T-cell (primary cell): Measurements from ENCODE around the gene CCDC85B. TPM values are rescaled to one million over a fixed set of nuclear protein-coding genes. Genes with fewer than 3 reads are reported as not detected.

ENCODE experiments used
- ATAC-seq, 4 experiments: fragments of 200-7000 bp in 3 of 4; fragments of 150-1000 bp in 1 of 4; cut with Tn5 transposase; replicated peaks in 1 of 4; 1 replicate in 3 of 4; 2 replicates in 1 of 4; pipeline ENCODE4 v1.10.0; 2021; ENCODE audit warnings: moderate library complexity in 3 of 4, mild to moderate bottlenecking in 2 of 4, moderate number of reproducible peaks in 1 of 4
- CTCF ChIA-PET, 2 donors: fragments of 300-600 bp; sonication (Branson Sonifier 250); formaldehyde crosslinking; loops; one replicate each; lab custom pipeline; 2022; ENCODE audit warnings: antibody characterized with exemption in 2 of 2; lab: Charles Lee
- POLR2A ChIA-PET, 2 donors: fragments of 300-600 bp; sonication (Branson Sonifier 250); formaldehyde crosslinking; loops; one replicate each; lab custom pipeline; 2022; ENCODE audit warnings: antibody characterized with exemption in 2 of 2; lab: Charles Lee
- DNase-seq, 35 experiments: peaks; one replicate each; pipeline versions ENCODE4 v3.0.0 to v3.0.0-alpha.2; 2013 to 2023
- H3K27ac ChIP-seq: one replicate; pipeline ENCODE4 v1.5.1; 2013; ENCODE audit warnings: low read length
- H3K27me3 ChIP-seq, 2 experiments: replicated peaks in 1 of 2; 1 replicate in 1 of 2; 2 replicates in 1 of 2; pipeline versions ENCODE4 v1.6.1 to v1.7.0; 2013; ENCODE audit warnings: low read length in 1 of 2, mixed read lengths in 1 of 2; ENCODE audit not compliant: control insufficient read depth in 2 of 2, insufficient read depth in 2 of 2; ENCODE audit errors: extremely low read depth in 1 of 2
- H3K36me3 ChIP-seq, 2 donors: 1 replicate in 1 of 2; 2 replicates in 1 of 2; pipeline versions ENCODE4 v1.6.1 to v1.7.0; 2013; ENCODE audit warnings: low read length in 1 of 2; ENCODE audit not compliant: control insufficient read depth in 2 of 2, insufficient read depth in 1 of 2; ENCODE audit errors: extremely low read depth in 1 of 2
- H3K4me1 ChIP-seq, 2 experiments: 1 replicate in 1 of 2; 2 replicates in 1 of 2; pipeline versions ENCODE4 v1.6.1 to v1.7.0; 2013; ENCODE audit warnings: low read length in 2 of 2, mixed read lengths in 1 of 2; ENCODE audit not compliant: insufficient read depth in 2 of 2, control insufficient read depth in 1 of 2; ENCODE audit errors: extremely low read depth in 1 of 2
- H3K4me3 ChIP-seq, 2 donors: 1 replicate in 1 of 2; 2 replicates in 1 of 2; pipeline versions ENCODE4 v1.5.1 to v1.7.0; 2013; ENCODE audit warnings: mild to moderate bottlenecking in 2 of 2, low read length in 1 of 2, moderate library complexity in 1 of 2; ENCODE audit not compliant: control insufficient read depth in 1 of 2; ENCODE audit errors: extremely low read depth in 1 of 2
- H3K9me3 ChIP-seq: 2 replicates; pipeline ENCODE4 v1.7.0; 2013
- H3K27ac Mint-ChIP-seq, 2 donors: one replicate each; pipeline ENCODE4 v1.8.0; 2020 to 2021; ENCODE audit warnings: mild to moderate bottlenecking in 2 of 2, mixed read lengths in 2 of 2
- H3K27me3 Mint-ChIP-seq, 2 donors: one replicate each; pipeline ENCODE4 v1.8.0; 2021 to 2022; ENCODE audit warnings: mixed read lengths in 2 of 2
- H3K36me3 Mint-ChIP-seq: one replicate; pipeline ENCODE4 v1.8.0; 2021; ENCODE audit warnings: mixed read lengths
- H3K4me1 Mint-ChIP-seq, 3 donors: one replicate each; pipeline ENCODE4 v1.8.0; 2020 to 2022; ENCODE audit warnings: mixed read lengths in 3 of 3, mild to moderate bottlenecking in 1 of 3
- H3K4me3 Mint-ChIP-seq, 3 donors: one replicate each; pipeline ENCODE4 v1.8.0; 2020 to 2022; ENCODE audit warnings: mild to moderate bottlenecking in 3 of 3, mixed read lengths in 3 of 3, moderate library complexity in 3 of 3
- H3K9me3 Mint-ChIP-seq, 3 donors: one replicate each; pipeline ENCODE4 v1.8.0; 2020 to 2022; ENCODE audit warnings: mixed read lengths in 3 of 3
- WGBS: methylation state at CpG from one replicate; pipeline ENCODE4 v1.1.5; 2013; ENCODE audit warnings: missing lambda C conversion rate; ENCODE audit not compliant: insufficient coverage; 5-methylcytosine and 5-hydroxymethylcytosine counted together
- total RNA-seq, 35 experiments: library from RNA in 6 of 35; stranded (reverse) in 6 of 35; fragments of 120-200 nt in 1 of 35; gene quantifications; one replicate each; pipeline versions ENCODE4 v1.2.1 to v1.2.4 and lab custom pipeline; 2013 to 2026

Gene CCDC85B
- total RNA-seq, 5 donors from 2014 or later (not counting 1 experiment from before 2014, with no cell fraction given) = 20.3 to 39.0 (median 37.4) TPM

DNA sequence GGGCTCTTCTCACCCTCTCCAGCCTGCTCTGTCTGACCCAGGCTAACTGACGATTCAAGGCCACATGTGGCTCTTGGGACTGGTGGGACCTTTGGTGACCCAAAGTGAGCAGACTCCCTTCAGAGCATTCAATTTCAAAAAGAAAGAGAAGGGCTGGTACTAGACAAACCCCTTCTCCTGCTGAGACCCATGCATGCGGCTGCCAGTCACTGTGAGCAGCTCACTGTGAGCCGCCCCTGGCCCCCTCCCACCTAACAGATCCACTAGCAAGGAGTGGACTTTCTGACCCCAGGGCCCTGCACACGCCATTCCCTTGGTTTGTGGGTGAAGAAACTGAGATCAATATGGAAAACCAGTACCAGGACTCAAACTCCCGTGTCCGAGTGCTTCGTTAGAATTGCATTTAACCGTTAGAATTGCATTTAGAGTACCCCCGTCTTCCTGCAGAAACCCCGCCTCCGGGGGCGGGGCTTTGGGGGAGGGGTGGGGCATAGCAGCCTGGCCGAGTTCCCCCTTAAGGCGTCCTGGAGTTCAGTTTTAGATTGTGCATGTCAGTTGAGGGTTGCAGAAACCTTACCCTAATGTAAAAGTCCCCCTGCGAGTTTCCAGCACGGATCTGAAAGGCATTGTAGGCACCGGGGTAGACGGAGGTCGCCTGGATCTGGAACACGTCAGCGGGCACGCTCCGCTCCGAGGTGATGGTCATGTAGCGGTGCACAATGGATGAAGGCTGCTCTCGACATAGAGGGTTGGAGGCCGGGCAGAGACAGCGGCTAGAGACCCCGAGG, 23.0 kb upstream of the CCDC85B start:
- Histone ChIP-seq H3K36me3 (peaks cover 22 to 49% of the 10 kb centered on the region in 2 donors), H3K4me1 (peaks cover 0 to 33% of the 10 kb centered on the region in 2 experiments), H3K4me3 (no peak overlapping the region), H3K9me3 (no peaks in the 10 kb centered on the region), H3K27ac (no peak overlapping the region), H3K27me3 (peaks cover 0 to 4% of the 10 kb centered on the region in 2 experiments)
- DNase-seq = no peak
- 77% methylated on average over 14 of the region's 29 CpGs for WGBS
- Mint-ChIP-seq H3K4me3 (no peak overlapping the region), H3K27me3 (no peaks in the 10 kb centered on the region), H3K9me3 (no peaks in the 10 kb centered on the region), H3K27ac (no peak overlapping the region), H3K36me3 (peaks cover 14% of the 10 kb centered on the region), H3K4me1 (peaks cover 11 to 26% (median 15%) of the 10 kb centered on the region in 3 donors)
- POLR2A ChIA-PET = no interaction called here
- peak in 1 of 4 experiments; percentile 46 for ATAC-seq
- CTCF ChIA-PET = interaction anchor here in 1 of 2 donors (0.7 to 1.1 kb wide), 2 partner anchors 24 to 34 kb away, joined by 3 read pairs; no protein-coding TSS in a partner anchor

DNA sequence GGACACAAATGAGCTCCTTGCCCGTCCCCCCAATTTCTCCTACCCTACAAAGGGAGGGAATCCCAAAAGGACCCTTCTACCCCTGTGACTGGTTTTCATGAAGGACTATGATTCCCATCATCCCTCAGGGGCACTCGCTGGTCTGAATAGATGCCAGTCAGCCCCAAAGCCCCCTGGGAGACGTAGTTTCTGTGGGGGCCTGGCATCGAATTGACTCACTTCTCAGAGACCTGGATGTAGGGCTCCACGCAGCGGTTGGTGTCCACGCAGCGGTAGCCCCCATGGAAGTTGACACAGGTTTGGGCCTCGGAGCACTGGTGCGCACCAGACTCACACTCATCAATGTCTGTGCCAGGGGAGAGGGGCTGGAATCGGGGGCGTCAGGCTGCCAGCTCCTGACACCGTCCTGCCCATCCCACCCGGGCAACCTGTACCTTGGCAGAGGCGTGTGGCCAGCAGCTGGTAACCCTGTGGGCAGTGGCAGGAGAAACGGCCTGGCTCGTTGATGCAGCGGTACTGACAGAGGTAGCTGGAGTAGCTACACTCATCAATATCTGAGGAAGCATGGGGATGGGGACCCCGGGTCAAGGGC, 22.3 kb upstream of the CCDC85B start:
- Histone ChIP-seq H3K9me3 (no peaks in the 10 kb centered on the region), H3K27ac (no peak overlapping the region), H3K4me3 (no peak overlapping the region), H3K4me1 (peaks cover 4 to 30% of the 10 kb centered on the region in 2 experiments), H3K27me3 (peaks cover 0 to 7% of the 10 kb centered on the region in 2 experiments), H3K36me3 (peaks cover 22 to 42% of the 10 kb centered on the region in 2 donors)
- Mint-ChIP-seq H3K4me1 (peaks cover 13 to 25% (median 16%) of the 10 kb centered on the region in 3 donors), H3K27ac (no peak overlapping the region), H3K36me3 (peaks cover 8% of the 10 kb centered on the region), H3K27me3 (no peaks in the 10 kb centered on the region), H3K4me3 (no peak overlapping the region), H3K9me3 (no peaks in the 10 kb centered on the region)
- ChIA-PET CTCF (interaction anchor here (1.0 to 1.8 kb wide), 3 partner anchors 8 to 24 kb away, joined by 3 to 5 read pairs (median 4); partner anchors contain the start of gene MUS81 (in 2 of the 2)), POLR2A (no interaction called here)
- ATAC-seq (peak; percentile 40 to 77 (median 42)), DNase-seq (peak in 6 of 35 experiments; percentile 31 to 53 (median 39))
- WGBS = 91% methylated on average over 15 of the region's 19 CpGs

DNA sequence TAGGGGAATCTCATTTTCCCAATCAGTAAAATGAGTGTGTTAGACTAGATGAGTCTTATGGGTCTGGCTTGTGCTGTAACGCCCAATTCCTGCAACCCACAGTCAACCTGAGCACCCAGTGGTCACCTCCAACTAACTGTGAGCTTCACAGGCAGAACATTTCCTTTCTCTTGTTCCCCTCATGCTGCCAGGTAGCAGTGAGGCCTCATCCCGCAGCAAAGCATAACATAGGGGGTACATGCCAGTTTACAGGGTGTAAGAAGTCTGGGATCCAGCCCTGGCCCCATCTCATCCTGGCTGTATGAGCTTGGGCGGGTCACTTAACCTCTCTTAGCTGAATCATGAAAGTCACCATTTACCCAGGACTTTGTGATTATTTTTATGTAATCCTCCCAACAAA, 21.6 kb upstream of the CCDC85B start:
- H3K4me1 Mint-ChIP-seq = peaks cover 16 to 28% (median 20%) of the 10 kb centered on the region in 3 donors
- POLR2A ChIA-PET = interaction anchor here (0.5 to 1.2 kb wide), 2 partner anchors 10 to 103 kb away, joined by 3 to 4 read pairs; no protein-coding TSS in a partner anchor
- Histone ChIP-seq H3K9me3 (no peaks in the 10 kb centered on the region), H3K4me3 (no peak overlapping the region), H3K27me3 (peaks cover 0 to 7% of the 10 kb centered on the region in 2 experiments), H3K4me1 (peaks cover 5 to 34% of the 10 kb centered on the region in 2 experiments), H3K36me3 (peaks cover 18 to 34% of the 10 kb centered on the region in 2 donors), H3K27ac (no peak overlapping the region)
- H3K27me3 Mint-ChIP-seq = no peaks in the 10 kb centered on the region
- ATAC-seq (no peak), DNase-seq (no peak)
- peaks cover 8% of the 10 kb centered on the region for H3K36me3 Mint-ChIP-seq
- H3K9me3 Mint-ChIP-seq = no peaks in the 10 kb centered on the region
- no peak overlapping the region for H3K4me3 Mint-ChIP-seq
- no CpG with 5 or more reads among the region's 3 CpGs for WGBS
- H3K27ac Mint-ChIP-seq = peak overlapping the region in 1 of 2 donors; percentile 44
- CTCF ChIA-PET = interaction anchor here (1.0 to 1.8 kb wide), 3 partner anchors 9 to 10 kb away, joined by 3 to 5 read pairs (median 4); partner anchors contain the start of gene MUS81 (in 2 of the 2)

GRCh38 chr11:65869643-65870306, 20.7 kb upstream of the CCDC85B start:
- ChIA-PET POLR2A (interaction anchor here (0.5 to 1.2 kb wide), 2 partner anchors 10 to 103 kb away, joined by 3 to 4 read pairs; no protein-coding TSS in a partner anchor), CTCF (interaction anchor here (0.7 to 1.8 kb wide), 3 partner anchors 10 to 17 kb away, joined by 3 to 5 read pairs (median 3); partner anchors contain the start of gene MUS81 (in 1 of the 2))
- H3K36me3 ChIP-seq = peaks cover 13 to 26% of the 10 kb centered on the region in 2 donors
- Mint-ChIP-seq H3K27ac (peak overlapping the region in 1 of 2 donors; percentile 34), H3K4me3 (no peak overlapping the region), H3K36me3 (peaks cover 5% of the 10 kb centered on the region), H3K27me3 (no peaks in the 10 kb centered on the region), H3K4me1 (peaks cover 16 to 30% (median 20%) of the 10 kb centered on the region in 3 donors), H3K9me3 (no peaks in the 10 kb centered on the region)
- no peaks in the 10 kb centered on the region for H3K9me3 ChIP-seq
- H3K4me3 ChIP-seq = no peak overlapping the region
- no peak overlapping the region for H3K27ac ChIP-seq
- H3K27me3 ChIP-seq = peaks cover 0 to 7% of the 10 kb centered on the region in 2 experiments
- H3K4me1 ChIP-seq = peaks cover 5 to 39% of the 10 kb centered on the region in 2 experiments
- ATAC-seq (no peak), DNase-seq (no peak)
- 82% methylated on average over 14 of the region's 24 CpGs for WGBS

DNA sequence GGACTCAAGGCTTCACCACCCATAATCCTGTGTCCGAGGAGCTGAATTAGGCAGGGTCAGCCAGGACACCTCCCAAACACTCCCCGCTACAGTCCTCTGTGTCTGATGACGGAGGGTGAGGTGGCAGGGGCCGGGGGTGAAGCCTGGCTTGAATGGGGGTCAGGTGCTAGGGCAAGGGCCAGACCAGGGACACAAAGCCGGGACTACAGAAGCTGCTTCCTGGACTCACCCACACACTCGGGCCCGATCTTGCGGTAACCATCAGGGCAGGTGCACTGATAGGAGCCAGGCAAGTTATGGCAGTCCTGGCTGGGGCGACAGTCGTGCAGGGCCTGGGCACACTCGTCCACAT, 20.2 kb upstream of the CCDC85B start:
- Histone ChIP-seq H3K36me3 (peaks cover 8 to 20% of the 10 kb centered on the region in 2 donors), H3K9me3 (no peaks in the 10 kb centered on the region), H3K4me1 (peaks cover 5 to 39% of the 10 kb centered on the region in 2 experiments), H3K4me3 (no peak overlapping the region), H3K27me3 (peaks cover 0 to 7% of the 10 kb centered on the region in 2 experiments), H3K27ac (no peak overlapping the region)
- ChIA-PET CTCF (interaction anchor here (1.4 to 1.8 kb wide), 2 partner anchors 10 to 11 kb away, joined by 3 to 5 read pairs; partner anchors contain the start of gene MUS81 (in 1 of the 2)), POLR2A (no interaction called here)
- WGBS = 59% methylated on average over 7 of the region's 11 CpGs
- no peaks in the 10 kb centered on the region for H3K9me3 Mint-ChIP-seq
- H3K4me1 Mint-ChIP-seq = peaks cover 16 to 28% (median 20%) of the 10 kb centered on the region in 3 donors
- ATAC-seq (no peak), DNase-seq (no peak)
- no peaks in the 10 kb centered on the region for H3K27me3 Mint-ChIP-seq
- H3K27ac Mint-ChIP-seq = peak overlapping the region; percentile 46 to 52
- peaks cover 1% of the 10 kb centered on the region for H3K36me3 Mint-ChIP-seq
- H3K4me3 Mint-ChIP-seq = no peak overlapping the region
